ENCODE measurements around the gene NDFIP2.
A peak's percentile ranks its signal among the peaks of the same experiment; 100 is the strongest.

Gene NDFIP2

DNA sequence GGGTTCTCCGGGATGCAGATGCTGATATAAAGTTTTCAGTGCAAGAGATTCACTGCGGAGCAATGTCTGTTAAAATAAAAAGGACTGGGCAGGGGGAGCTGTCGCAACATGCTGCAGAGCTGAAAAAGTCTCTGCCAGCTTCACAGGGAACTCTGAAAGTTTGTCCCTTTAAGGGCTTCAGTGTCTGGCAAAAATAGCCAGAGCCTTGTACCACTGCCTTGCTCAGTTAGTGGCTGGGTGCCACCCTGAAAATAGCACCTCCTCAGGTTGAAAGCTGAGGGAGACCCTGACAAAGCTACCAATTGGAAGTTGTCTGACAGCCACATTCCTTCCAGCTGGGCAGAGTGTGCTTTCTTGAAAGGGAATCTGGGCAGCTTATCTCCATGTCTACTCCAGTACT is 3.0 kb upstream of the NDFIP2 start:
- Mint-ChIP-seq H3K4me1 (peaks cover 24% of the 10 kb centered on the region), H3K27ac (no peak overlapping the region), H3K4me3 (no peak overlapping the region), H3K9me3 (peaks cover 6% of the 10 kb centered on the region), H3K27me3 (peaks cover 33% of the 10 kb centered on the region), H3K36me3 (no peaks in the 10 kb centered on the region)
- ATAC-seq, result no peak

DNA sequence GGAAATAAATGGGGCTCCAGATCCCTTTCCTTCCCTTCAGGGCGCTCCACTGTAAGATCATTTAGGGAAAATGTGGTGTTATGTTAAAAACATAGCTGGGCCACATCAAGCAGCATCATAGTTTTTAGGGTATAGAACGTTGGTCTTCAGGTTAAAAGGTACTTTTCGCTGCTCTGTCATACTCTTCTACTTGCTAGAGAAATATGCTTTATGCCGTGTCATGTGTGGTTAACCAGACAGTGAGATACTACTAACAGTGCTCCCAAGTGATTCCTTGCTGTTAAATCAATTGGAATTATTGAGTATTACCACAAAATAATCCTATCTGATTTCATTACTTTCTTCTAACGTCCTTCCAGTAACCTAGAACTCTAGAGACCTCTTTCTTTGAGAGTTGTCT is 1.1 kb upstream of the NDFIP2 start:
- H3K4me1 Mint-ChIP-seq, result peaks cover 24% of the 10 kb centered on the region
- no peak for ATAC-seq

DNA sequence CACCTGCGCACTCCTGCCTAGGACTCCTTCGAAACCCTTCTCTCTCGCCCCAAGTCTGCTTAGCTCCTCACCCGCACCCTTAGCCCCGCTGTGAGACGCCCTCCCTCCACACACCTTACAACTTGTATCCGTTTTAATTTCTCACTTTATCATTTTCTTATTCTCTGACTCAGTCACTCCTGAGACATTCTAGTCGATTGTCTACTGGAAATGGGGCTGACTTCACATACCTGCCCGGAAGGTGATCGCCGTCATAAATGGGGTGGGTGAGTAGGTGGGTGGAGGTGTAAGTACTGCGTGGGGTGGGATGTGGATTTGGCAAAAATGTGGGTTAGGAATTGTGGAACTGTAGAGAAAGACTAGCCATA is 714 bp downstream of the NDFIP2 start:
- ATAC-seq, result peak; percentile 42
- Mint-ChIP-seq H3K4me3 (peak overlapping the region; percentile 94), H3K36me3 (no peaks in the 10 kb centered on the region)

More for the DNA sequence above, 1.1 kb upstream of the NDFIP2 start:
- Mint-ChIP-seq H3K36me3 (no peaks in the 10 kb centered on the region), H3K4me3 (no peak overlapping the region), H3K27me3 (peaks cover 31% of the 10 kb centered on the region), H3K9me3 (peaks cover 1% of the 10 kb centered on the region), H3K27ac (no peak overlapping the region)

DNA sequence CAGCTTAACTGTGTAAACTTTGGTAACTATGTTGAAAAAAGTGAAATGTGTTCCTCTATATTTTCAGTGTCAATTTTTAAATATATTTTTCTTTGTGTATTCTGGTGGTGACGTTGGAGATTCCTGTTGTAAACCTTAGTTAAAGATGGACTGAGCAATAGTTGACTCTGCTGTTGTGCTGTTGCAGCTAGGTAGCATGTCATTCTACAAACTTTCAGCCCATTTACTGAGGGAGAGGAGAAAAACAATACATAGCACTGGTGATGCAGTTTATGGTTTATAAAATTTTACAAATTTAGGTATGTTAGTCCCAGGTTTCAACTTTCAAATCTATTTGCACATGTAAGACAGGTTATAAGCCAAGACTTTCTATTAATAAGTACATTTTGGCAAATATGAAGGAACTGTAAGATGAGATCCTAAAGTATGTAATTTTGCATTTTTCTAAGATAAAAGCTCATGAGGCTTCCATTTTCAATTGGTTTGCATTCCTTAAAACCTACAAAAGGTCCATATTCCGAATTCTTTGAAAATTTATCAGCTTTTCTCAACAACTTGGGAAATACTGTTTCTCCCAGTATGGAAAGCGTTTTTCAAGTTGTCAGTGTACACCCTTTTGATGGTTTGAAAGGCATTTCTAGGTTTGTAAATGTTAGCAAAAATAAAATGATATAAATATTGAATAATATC is 1.5 kb downstream of the NDFIP2 start:
- Mint-ChIP-seq H3K36me3 (no peaks in the 10 kb centered on the region), H3K4me1 (peaks cover 24% of the 10 kb centered on the region), H3K27ac (peak overlapping the region; percentile 77), H3K4me3 (peak overlapping the region; percentile 94), H3K27me3 (peaks cover 46% of the 10 kb centered on the region), H3K9me3 (no peaks in the 10 kb centered on the region)
- ATAC-seq, result no peak

More for the DNA sequence above, 714 bp downstream of the NDFIP2 start:
- Mint-ChIP-seq H3K27ac (peak overlapping the region; percentile 77), H3K27me3 (peaks cover 43% of the 10 kb centered on the region), H3K9me3 (no peaks in the 10 kb centered on the region), H3K4me1 (peaks cover 24% of the 10 kb centered on the region)

DNA sequence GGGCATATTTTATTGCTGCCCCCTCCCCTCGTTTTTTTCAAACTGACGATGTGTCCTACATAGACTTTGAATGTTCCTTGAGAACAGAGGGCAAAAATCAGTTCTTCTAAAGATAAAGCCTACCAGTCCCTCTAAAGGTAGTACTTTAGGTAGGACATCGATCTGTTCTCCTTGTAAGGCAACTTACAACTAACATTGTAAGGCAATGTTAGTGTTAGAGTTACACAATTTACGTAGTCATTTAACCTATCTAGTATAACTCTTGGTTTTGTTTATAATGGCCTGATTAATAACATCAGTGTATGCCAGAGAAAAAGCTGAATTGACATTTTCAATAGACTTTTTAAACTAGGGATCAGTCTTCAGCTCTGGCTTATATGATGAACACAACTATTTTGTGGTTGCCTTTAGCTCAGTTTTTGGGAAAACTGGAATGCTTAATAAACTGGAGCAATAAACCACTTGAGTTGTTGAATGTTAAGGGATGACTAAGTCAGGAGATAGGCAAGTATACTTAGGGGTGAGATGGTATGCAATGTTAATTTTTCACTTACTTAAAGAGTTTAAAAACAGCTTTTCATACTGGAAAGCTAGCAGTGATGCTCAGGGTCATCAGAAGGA is 2.2 kb downstream of the NDFIP2 start:
- peaks cover 24% of the 10 kb centered on the region for H3K4me1 Mint-ChIP-seq
- H3K36me3 Mint-ChIP-seq, result no peaks in the 10 kb centered on the region
- no peak overlapping the region for H3K27ac Mint-ChIP-seq

DNA sequence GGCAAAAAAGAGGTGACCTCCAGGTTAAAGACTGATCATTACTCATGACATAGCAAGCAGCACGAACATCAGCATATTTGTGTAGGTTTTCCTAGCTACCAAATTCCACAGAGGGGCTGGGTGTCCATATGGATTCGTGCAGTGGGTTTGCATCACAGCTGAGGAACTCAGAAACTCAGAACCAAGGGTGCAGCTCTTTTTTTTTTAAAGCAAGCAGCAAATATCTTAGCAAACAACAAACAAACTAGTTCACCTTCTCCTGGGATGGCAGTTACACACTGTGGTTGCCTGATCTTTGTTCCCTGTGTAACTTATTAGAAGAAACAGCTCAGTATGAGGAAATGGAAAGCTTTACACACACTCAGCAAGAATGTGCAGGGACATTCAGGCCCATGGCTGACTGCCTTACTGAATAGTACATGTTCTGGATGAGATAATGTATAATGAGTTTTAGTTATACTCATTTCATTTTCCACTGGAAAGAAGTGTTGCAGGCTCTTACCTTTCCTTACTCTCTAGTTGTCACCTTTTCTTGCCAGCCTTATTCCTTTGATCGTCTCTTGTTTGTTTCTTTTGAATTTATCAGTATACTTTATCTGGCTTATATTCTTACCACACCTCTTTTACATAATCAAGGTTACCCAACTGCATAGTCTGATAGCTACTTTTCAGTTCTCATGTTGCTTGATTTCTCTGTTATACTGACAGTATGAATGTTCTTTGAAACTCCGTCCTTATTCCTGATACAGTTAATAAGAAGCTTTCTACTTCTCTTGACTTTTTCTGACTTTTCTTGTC is 4.3 kb downstream of the NDFIP2 start:
- H3K9me3 Mint-ChIP-seq, result no peaks in the 10 kb centered on the region
- H3K27me3 Mint-ChIP-seq, result peaks cover 47% of the 10 kb centered on the region
- H3K36me3 Mint-ChIP-seq, result no peaks in the 10 kb centered on the region
- no peak overlapping the region for H3K27ac Mint-ChIP-seq
- ATAC-seq, result no peak
- H3K4me3 Mint-ChIP-seq, result no peak overlapping the region
- peaks cover 11% of the 10 kb centered on the region for H3K4me1 Mint-ChIP-seq

More for the DNA sequence above, 2.2 kb downstream of the NDFIP2 start:
- peak overlapping the region; percentile 21 for H3K4me3 Mint-ChIP-seq
- H3K27me3 Mint-ChIP-seq, result peaks cover 47% of the 10 kb centered on the region
- H3K9me3 Mint-ChIP-seq, result no peaks in the 10 kb centered on the region
- no peak for ATAC-seq

DNA sequence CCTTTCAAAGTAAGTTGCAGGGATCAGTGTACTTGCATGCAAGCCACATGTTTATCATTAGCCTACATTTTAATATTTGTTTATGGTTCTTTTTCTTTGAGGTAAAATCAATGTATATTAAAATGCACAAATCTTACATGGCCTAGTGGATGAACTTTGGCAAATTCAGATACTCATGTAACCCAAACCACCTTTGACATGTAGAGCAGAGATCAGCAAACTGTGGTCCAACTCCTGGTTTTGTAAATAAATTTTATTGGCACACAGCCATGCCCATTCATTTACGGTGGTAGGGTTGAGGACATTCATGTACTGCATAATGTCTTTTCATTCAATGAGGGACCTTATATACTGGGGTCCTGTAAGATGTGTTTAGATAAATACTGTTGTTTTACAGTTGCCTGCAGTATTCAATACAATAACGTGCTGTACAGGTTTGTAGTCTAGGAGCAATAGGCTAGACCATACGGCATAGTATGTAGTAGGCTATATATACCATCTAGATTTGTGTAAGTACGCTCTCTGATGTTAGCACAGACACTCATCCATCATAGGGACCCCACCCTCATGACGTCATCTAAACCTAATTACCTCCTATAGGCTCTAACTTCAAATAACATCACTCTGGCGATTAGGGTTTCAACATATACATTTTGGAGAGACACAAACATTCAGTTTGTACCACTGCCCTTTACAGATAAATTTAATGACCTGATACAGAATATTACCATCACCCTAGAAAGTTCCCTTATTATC is 5.7 kb downstream of the NDFIP2 start:
- Mint-ChIP-seq H3K9me3 (no peaks in the 10 kb centered on the region), H3K4me1 (peaks cover 8% of the 10 kb centered on the region), H3K4me3 (no peak overlapping the region), H3K36me3 (no peaks in the 10 kb centered on the region), H3K27ac (no peak overlapping the region), H3K27me3 (peaks cover 44% of the 10 kb centered on the region)
- ATAC-seq, result no peak

DNA sequence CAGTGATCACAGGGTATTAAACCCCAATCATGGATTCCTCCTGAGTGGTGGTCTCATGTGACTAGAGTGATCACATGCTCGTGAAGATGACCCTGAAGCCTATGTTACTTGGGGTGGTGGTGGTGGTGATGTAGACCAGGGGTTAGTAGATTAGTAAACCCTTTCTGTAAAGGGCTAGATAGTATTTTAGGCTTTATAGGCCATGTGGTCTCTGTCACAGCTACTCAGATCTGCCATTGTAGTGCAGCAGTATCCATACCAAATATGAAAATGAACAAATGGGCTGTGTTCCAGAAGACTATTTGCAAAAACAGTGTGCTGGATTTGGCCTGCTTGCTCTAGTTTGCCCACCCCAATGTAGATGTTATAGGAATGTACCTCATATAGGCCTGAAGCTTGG is 9.4 kb downstream of the NDFIP2 start:
- Mint-ChIP-seq H3K27ac (no peak overlapping the region), H3K36me3 (no peaks in the 10 kb centered on the region), H3K9me3 (no peaks in the 10 kb centered on the region), H3K4me1 (no peaks in the 10 kb centered on the region), H3K4me3 (no peak overlapping the region), H3K27me3 (peaks cover 27% of the 10 kb centered on the region)
- ATAC-seq, result no peak

DNA sequence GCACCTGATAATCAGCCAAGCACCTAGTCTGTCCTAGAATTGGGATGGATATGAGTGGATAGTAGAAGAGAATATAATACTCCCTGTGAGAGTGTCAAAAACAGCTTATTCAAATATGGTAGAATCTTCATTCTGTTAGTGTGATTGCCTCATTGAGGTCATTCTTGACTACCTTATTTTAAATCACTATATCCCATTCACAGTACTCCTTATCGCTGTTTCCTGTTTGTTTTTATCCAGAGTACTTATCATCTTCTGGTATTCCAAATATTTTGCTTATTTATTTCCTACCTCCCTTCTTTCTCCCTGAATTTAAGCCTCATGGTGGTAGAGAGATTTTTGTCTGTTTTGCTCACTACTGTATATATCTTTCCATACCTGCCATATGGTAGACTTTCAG is 9.9 kb downstream of the NDFIP2 start:
- ATAC-seq, result no peak
- H3K4me1 Mint-ChIP-seq, result no peaks in the 10 kb centered on the region
- H3K9me3 Mint-ChIP-seq, result no peaks in the 10 kb centered on the region
- H3K36me3 Mint-ChIP-seq, result no peaks in the 10 kb centered on the region
- no peak overlapping the region for H3K4me3 Mint-ChIP-seq
- H3K27ac Mint-ChIP-seq, result no peak overlapping the region
- H3K27me3 Mint-ChIP-seq, result peaks cover 27% of the 10 kb centered on the region

DNA sequence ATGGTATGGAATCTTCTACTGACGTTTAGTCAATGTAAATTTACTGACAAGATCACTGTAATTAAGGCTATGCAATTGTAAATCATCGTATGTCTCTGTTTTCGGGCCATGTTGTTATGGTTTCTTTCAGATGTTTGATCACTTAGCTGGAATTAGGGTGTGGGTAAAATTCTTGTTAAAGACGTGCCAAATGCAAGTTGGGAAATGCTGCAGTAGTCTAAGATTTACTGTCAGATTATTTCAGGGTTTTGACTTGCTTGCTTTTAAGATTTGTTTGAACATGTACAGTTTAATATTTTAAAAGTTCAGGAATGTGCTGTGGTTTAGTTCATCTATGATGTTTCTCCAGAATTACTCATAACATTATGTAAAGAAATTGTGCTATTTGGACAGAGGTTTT is 10.8 kb downstream of the NDFIP2 start:
- no peak for ATAC-seq

DNA sequence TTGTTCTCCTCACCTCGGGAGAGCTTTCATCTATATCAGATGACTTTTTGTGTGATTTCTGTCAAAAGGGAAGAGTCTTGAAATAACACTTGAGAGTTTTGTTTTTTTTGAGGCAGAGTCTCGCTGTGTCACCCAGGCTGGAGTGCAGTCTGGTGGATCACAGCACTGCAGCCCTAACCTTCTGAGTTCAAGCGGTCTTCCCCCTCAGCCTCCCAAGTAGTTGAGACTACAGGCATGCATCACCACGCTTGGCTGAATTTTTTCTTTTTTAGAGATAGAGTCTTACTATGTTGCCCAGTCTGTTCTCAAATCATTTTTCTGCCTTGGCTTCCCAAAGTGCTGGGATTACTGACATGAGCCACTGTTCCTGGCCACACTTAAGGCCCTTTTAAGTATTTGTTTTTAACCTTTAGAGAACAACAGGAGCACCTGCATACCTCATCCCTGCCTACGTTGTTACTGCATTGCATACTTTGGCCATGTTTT is 11.4 kb downstream of the NDFIP2 start:
- no peak overlapping the region for H3K4me3 Mint-ChIP-seq

More for the DNA sequence above, 10.8 kb downstream of the NDFIP2 start:
- no peaks in the 10 kb centered on the region for H3K36me3 Mint-ChIP-seq
- H3K4me3 Mint-ChIP-seq, result no peak overlapping the region
- peaks cover 27% of the 10 kb centered on the region for H3K27me3 Mint-ChIP-seq
- H3K9me3 Mint-ChIP-seq, result no peaks in the 10 kb centered on the region
- no peak overlapping the region for H3K27ac Mint-ChIP-seq
- no peaks in the 10 kb centered on the region for H3K4me1 Mint-ChIP-seq

DNA sequence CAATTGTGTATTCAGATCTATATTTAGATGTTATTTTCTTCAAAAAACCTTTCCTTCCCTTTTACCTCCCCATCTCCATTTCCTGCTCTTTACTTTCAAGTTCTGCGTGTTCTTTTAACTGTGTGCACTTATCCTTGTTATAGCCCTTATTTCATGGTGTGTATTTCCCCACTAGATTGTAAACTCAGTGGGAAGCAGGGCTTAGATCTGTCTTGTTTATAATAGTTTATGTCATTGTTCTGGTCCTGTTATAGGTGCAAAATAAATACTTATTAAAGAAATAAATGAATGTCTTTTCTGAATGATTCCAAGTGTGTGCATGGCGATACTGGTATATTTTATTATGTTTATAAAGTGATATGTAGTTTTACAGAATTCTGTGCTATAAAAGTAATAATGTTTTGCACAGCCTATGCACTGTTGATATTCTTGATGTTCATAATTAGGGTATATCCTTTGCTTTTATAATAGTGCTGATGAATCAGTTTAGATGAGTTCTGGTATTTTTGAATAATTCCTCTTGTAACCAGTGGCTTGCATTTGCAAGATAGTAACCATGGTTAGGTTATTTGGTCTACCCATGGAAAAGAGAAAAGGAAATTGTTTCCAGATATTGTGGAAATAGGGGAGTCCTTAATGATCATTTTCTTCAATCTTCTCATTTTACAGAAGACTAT is 12.1 kb downstream of the NDFIP2 start:
- Mint-ChIP-seq H3K27ac (no peak overlapping the region), H3K4me3 (no peak overlapping the region), H3K4me1 (no peaks in the 10 kb centered on the region), H3K27me3 (peaks cover 24% of the 10 kb centered on the region), H3K36me3 (no peaks in the 10 kb centered on the region), H3K9me3 (no peaks in the 10 kb centered on the region)
- ATAC-seq, result no peak

More for the DNA sequence above, 11.4 kb downstream of the NDFIP2 start:
- Mint-ChIP-seq H3K4me1 (no peaks in the 10 kb centered on the region), H3K9me3 (no peaks in the 10 kb centered on the region), H3K27me3 (peaks cover 24% of the 10 kb centered on the region), H3K36me3 (no peaks in the 10 kb centered on the region), H3K27ac (no peak overlapping the region)
- ATAC-seq, result no peak

DNA sequence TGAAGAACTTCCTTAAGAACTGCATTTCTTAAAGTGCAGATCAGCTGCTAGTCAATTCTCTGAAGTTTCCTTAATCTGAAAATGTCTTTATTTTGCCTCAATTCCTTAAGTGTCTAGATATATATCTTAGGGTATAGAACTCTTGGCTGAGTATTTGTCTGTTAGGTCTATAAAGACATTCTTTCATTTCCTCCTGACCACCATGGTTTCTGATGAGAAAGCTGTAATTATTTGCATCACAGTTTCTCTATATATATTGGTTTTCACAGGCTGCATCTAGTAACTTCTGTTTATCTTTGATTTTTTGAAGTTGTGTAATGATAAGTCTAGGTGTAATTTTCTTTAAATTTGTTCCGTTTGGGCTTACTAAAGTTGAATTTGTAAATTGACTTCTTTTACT is 15.2 kb downstream of the NDFIP2 start:
- no peaks in the 10 kb centered on the region for H3K4me1 Mint-ChIP-seq
- H3K27me3 Mint-ChIP-seq, result peaks cover 37% of the 10 kb centered on the region
- no peak for ATAC-seq
- no peak overlapping the region for H3K27ac Mint-ChIP-seq
- no peak overlapping the region for H3K4me3 Mint-ChIP-seq
- H3K9me3 Mint-ChIP-seq, result no peaks in the 10 kb centered on the region
- H3K36me3 Mint-ChIP-seq, result no peaks in the 10 kb centered on the region

DNA sequence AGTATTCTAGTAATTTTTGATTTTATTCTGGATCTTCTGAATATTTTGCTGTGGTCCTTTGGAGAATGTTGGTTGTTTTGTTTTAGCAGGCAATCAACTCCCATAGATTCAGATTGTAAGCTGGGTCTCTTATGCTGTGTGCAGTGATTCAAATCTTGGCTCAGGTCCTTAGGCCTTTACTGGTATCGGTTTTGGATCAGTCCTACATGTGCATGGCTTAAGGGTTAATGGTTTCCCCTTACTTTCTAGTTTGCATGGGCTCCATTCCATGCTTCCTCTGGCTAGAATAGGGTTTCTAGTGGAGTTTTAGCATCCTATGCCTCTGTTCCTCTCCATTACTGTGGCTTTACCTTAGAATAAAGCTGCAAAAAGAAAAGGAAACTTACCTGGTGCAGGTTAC is 16.1 kb downstream of the NDFIP2 start:
- Mint-ChIP-seq H3K27me3 (peaks cover 44% of the 10 kb centered on the region), H3K4me3 (no peak overlapping the region), H3K9me3 (no peaks in the 10 kb centered on the region), H3K27ac (no peak overlapping the region), H3K36me3 (no peaks in the 10 kb centered on the region), H3K4me1 (no peaks in the 10 kb centered on the region)
- no peak for ATAC-seq

All from stimulated activated memory B cell treated with anti-CD40 and anti-IgM and Interleukin-4, amounts not matched to agents 10 μg/mL and 1 μg/mL and 100 μg/mL, for 72 hours (primary cell).